Stimulated activated CD4-positive, alpha-beta T cell treated with anti-CD3 and anti-CD28 coated beads, TNF-alpha, amount 100 ng/mL, for 24 hours (primary cell): Measurements from ENCODE around the gene SLC23A1.
"Not testable (repeated sequence)": the region's sequence is repeated elsewhere in the genome, so short reads cannot be mapped to it uniquely, and the experiment has no call there.

ENCODE experiments used
- DNase-seq, 3 experiments: peaks; one replicate each; pipeline ENCODE4 v3.0.0-alpha.2; 2020; ENCODE audit warnings: low read depth in 3 of 3

The SLC23A1 gene

DNA sequence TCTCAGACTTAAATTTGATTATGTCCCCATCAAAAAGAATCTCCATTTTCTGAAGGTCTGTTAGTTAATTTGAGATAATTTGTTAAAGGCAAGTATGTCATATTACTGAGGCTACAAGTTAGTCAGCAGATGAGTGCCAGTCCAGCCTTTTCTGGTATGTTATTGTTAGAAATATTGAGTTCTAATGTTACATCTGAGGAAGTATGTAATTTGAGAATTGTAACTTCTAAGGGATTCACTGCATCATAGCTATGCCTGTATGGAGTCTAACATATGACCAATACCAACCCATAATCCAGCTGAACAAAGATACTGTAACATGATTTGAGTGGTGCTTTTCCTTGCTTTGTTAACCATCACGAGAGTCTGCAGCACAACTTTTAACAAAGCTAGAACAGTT is 13.9 kb downstream of the SLC23A1 start:
- no peak for DNase-seq

DNA sequence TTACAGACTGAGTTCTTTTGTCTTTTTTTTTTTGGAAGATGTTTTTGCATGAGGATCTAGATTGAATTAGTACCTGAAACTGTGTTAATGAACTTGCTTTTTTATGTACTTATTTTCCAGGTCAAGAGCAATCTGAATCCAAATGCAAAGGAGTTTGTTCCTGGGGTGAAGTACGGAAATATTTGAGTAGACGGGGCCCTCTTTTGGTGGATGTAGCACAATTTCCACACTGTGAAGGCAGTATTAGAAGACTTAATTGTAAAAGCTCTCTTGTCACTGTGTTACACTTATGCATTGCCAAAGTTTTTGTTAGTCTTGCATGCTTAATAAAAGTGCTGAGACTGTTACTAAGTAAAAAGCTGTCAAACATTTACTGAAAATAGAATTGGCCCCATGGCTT is 14.5 kb downstream of the SLC23A1 start:
- DNase-seq = no peak

DNA sequence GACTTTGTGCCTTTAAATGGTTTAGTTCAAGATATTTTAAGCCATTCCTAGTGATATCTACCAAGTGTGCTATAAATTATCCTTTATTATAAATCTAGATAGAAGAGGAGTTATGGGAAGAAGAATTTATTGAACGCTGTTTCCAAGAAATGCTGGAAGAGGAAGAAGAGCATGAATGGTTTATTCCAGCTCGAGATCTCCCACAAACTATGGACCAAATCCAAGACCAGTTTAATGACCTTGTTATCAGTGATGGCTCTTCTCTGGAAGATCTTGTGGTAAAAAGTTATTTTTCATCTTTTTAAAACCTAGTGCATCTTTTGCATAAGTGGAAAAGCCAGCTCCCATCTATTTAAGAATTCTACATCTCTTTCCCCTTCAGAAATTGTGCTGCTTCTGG is 18.6 kb downstream of the SLC23A1 start:
- no peak for DNase-seq

DNA sequence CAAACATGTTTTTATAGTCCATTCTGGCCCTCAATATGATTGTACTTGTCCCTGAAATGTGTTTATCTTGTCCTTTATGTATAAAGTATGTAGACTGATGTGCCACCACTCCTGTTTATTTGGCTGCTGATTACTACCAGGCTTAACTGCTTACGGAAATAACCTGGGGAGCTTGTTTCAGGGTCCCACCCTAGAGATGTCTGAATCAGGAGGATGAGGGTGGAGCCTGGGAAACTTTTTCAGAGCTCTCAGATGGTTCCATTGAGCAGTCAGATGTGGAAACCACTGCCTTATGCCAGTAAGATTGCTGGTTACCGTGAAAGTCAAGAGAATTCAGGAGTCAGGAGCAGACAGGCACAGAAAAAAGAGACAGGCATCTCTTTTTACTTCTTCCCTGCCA is 19.2 kb downstream of the SLC23A1 start:
- no peak for DNase-seq

DNA sequence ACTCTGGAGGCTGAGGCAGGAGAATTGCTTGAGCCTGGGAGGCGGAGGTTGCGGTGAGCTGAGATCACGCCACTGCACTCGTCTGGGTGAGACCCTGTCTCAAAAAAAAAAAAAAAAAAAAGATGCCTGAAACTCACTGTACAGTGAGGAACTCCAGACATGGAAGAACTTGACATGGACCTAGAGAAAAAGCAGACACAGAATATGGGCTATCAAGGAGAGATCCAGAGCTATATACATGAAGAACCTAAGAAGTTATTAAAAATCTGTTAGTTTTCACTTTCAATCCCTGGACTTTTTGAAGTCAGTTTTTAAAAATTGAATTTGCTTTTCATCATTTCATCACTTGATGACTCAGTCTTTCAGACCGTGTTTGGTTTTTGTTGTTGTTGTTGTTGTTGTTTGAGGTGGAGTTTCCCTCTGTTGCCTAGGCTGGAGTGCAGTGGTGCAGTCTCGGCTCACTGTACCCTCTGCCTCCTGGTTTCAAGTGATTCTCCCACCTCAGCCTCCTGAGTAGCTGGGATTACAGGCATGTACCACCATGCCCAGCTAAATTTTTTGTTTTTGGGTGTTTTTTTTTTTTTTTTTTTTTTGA is 21.2 kb downstream of the SLC23A1 start:
- no peak for DNase-seq

DNA sequence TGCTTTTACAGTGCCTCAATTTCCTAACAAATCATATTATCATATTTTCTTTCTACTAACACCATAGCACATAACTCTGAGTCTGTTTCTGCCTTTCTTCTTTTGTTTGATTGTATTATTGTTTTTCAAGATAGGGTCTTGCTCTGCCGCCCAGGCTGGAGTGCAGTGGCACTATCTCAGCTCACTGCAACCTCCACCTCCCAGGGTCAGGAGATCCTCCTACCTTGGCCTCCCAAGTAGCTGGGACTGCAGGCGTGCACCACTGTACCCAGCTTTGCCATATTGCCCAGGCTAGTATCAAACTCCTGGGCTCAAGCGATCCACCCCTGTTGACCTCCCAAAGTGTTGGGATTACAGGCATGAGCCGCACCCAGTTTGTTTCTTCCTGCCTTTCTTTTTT is 22.7 kb downstream of the SLC23A1 start:
- no peak for DNase-seq

DNA sequence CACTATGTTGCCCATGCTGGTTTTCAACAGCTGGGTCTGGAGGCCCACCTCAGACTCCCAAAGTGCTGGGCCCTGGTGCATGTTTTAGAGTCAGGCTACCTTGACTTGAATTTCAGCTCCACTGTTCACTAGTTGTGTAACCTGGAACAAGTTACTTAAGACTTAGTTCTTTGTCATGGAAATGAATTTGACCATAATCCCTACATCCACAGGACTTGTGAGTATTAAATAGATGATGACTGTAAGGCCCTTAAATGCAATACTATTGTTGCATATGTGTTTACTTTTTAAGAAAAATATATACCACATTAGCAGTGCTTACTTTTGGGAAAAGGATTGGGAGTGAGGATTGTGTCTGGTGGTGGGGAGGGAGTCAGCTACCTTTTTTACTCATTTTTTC is 25.0 kb downstream of the SLC23A1 start:
- no peak for DNase-seq

DNA sequence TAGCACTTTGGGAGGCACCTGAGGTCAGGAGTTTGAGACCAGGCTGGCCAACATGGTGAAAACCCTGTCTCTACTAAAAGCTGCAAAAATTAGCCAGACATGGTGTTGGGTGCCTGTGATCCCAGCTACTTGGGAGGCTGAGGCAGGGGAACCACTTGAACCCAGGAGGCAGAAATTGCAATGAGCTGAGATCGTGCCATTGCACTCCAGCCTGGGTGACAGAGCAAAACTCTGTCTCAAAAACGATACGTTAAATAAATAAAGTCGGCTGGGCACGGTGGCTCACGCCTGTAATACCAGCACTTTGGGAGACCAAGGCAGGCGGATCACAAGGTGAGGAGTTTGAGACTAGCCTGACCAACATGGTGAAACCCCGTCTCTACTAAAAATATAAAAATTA is 27.2 kb downstream of the SLC23A1 start:
- not testable (repeated sequence) for DNase-seq

DNA sequence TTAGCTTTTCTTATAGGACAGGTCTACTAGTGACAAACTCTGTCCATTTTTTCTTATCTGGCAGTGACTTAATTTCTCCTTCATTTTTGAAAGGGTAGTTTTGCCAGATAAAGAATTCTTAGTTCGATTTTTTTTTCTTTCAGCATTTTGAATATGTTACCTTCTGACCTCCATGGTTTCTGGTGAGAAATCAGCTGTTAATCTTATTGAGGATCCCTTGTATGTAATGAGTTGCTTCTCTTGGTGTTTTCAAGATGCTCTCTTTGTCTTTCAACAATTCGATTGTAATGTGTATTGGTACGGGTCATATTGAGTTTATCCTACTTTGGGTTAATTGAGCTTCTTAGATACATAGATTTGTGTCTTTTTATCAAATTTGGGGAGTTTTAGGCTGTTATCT is 28.9 kb downstream of the SLC23A1 start:
- DNase-seq = no peak

DNA sequence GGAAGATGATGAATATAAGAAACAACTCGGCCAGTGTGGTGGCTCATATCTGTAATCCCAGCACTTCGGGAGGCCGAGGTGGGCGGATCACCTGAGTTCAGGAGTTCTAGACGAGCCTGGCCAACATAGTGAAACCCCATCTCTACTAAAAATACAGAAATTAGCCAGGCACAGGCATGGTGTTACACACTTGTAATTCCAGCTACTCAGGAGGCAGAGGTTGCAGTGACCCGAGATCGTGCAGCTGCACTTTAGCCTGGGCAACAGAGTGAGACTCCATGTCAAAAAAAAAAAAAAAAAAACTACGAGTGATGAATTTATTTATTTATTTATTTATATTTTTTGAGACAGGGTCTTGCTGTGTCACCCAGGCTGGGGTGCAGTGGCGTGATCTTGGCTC is 35.2 kb downstream of the SLC23A1 start:
- DNase-seq = not testable (repeated sequence)

DNA sequence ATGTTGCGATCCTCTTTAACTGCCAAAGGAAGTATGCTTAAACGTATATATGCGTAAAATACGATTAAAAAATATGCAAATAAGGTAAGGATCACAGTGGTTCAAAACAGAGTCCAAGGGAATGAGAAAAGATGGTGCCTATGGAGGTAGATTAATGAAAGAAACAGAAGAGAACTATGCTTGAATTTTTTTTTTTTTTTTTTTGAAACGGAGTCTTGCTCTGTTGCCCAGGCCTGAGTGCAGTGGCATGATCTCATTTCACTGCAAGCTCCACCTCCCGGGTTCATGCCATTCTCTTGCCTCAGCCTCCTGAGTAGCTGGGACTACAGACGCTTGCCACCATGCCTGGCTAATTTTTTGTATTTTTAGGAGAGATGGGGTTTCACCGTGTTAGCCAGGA is 37.7 kb downstream of the SLC23A1 start:
- not testable (repeated sequence) for DNase-seq

DNA sequence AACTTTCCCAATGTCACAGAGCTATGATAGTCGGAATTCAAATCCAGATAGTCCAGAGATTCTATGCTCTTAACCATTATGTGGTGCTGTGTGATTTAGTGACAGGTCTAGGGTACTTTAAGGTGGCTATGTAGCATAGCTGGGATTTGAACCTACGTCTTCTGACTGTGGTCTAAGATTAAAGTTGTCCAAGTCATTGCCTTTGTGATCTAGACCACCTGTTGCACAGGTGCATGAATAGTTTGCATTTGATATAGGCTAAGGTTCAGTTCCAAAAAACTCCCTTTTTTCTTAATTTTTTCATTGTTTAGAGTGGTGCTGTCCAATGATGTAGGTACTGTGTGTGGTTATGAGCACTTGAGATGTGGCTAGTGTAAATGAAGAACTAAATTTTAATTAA is 38.9 kb downstream of the SLC23A1 start:
- DNase-seq = no peak

DNA sequence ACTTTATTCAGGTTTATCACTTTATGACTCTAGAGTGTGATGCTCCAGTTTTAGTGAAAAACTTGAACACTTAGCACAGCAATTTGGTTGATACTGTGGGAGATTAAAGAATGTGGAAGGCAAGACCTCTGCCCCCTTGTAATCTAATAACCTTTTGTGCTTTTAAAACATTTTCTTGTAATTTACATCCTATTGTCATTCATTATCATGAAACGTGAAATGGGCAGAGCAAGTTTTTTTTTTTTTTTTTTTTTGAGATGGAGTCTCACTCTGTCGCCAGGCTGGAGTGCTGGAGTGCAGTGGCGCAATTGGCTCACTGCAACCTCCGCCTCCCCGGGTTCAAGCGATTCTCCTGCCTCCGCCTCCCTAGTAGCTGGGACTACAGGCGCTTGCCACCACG is 39.6 kb downstream of the SLC23A1 start:
- DNase-seq = no peak

DNA sequence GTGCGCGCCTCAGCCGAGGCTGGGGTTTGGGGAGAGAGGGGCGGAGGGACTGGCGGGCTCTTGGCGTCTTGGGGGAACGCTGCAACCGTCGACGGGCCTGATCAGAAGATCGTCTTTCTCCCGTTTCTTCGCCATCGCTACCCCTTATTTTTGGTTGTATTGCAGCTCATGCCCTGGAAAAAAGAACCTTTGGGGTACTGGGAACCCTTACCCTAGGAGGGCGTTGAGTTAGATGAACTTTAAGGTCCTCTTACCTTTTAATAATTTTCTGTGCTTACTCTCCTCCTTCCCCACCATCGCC is 40.7 kb downstream of the SLC23A1 start:
- DNase-seq = no peak

DNA sequence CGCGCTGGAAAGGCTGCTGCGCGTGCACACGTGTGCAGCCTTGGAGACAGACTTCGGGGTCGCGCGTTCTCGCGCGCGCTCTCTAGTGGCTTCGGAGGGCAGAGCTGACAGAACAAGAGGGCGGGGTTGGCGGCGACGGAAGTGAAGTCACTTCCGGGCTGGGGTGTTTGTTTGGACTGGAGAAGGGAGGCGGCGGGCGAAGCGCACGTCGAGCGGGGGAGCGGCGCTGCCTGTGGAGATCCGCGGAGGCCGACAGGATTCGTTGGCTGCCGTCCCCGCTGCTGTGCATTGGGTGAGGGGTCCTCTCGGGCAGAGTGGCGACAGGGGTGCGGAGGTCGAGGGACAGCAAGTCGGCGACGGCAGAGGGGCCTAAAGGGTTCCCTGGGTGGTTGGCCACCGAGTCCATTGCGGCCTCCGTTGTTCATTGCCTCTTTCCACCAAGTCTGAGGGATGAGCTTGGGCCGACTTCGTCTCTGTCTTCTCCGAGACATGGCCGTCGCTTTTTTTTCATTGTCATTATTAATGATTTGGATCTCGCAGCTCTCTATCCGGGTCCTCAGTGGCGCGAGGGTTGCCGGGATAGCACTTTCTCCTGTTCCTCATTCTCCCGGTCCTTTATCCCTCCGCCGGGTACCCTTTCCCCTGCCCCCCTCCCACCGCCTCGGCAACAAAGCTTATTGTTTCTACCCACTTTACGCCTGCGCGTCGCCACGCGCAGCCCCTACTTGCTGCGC is 41.2 kb downstream of the SLC23A1 start, which contains the start of gene PAIP2:
TSS of gene PAIP2 (plus strand) at position 166 of the 734 bp plus-strand sequence. CDS start 21,931 bp downstream, outside the sequence.
- peak; percentile 92 to 98 (median 97) for DNase-seq

DNA sequence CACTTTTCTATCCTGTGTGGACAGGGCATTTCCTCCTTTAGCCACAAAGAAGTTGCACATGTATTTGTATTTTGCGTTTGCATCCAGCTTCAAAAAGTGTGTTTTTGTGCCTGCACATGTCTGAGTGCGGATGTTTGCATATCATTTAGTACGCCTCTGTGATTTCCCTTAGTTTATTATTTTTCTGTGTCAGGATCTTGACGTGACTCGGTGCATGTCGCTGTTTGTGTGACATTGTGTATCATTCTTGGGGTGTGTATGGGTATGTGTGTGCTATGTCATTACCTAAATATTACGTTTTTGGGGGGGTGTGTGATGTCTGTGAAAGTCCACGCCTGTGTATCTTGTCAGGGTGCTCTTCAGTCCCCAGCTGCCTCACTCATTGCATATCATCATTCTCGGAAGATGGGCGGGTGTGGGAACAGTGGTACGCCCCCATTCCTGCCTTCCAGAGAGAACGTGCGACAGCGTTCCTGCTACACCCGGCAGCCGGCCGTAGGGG is 41.9 kb downstream of the SLC23A1 start:
- no peak for DNase-seq

DNA sequence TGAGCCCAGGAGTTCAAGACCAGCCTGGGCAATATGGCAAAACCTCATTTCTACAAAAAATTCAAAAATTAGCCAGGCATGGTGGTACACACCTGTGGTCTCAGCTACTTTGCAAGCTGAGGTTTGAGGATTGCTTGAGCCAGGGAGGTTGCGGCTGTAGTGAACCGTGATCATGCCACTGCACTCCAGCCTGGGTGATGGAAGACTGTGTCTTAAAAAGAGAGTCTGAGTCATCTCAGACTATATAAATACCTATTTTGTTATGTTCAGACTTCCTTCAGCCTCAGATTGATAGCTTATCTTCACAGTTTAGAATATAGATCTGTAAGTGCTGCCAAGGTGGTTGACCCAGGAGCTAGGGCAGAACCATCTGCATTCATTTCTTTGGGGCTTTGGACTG is 43.0 kb downstream of the SLC23A1 start:
- DNase-seq = no peak

DNA sequence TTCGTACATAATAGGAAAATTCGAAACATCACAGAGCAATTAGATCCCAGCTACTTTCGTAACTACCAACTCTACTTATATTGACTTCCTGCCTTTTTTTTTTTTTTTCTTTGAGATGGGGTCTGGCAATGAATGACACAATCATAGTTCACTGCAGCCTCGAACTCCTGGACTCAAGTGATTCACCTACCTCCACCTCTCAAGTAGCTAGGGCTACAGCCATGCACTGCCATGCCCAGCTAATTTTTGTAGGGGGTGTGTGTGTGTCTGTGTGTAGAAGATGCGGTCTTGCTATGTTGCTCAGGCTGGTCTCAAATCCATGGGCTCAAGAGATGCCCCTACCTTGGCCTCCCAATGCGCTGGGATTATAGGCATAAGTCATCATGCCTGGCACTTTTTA is 47.3 kb downstream of the SLC23A1 start:
- no peak for DNase-seq
